ENCODE data around the gene CCSER2. TPM values are rescaled to one million over a fixed set of nuclear protein-coding genes. Genes with fewer than 3 reads are reported as not detected.

Gene CCSER2
- total and polyA plus RNA-seq, 12 donors, result 8.3 to 63.9 (median 38.1) TPM

DNA sequence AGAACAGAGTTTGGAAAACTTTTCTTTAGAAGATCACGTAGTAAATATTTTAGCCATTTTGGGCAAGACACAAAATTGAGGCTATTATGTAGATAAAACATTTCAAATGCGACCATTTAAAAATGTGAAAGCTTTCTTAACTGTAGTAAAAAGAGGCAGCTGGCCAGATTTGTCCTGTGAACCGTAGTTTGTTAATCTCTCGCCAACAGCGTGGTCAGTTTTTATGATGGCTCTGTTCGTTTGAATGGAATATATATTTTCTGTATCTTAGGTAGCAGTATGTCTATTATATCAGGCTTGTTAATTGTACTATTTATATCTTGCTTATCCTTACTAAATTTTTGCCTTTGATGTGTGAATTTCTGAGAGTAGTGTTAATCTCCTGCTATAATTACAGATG is 124.9 kb downstream of the CCSER2 start:
- intact Hi-C loops (cut with DNase I), result no loop called here
- no peaks in the 10 kb centered on the region for H3K27me3 ChIP-seq
- 94 to 97% (median 95%) methylated on average over 6 of the region's 6 CpGs for whole genome bisulfite sequencing, 4 donors

DNA sequence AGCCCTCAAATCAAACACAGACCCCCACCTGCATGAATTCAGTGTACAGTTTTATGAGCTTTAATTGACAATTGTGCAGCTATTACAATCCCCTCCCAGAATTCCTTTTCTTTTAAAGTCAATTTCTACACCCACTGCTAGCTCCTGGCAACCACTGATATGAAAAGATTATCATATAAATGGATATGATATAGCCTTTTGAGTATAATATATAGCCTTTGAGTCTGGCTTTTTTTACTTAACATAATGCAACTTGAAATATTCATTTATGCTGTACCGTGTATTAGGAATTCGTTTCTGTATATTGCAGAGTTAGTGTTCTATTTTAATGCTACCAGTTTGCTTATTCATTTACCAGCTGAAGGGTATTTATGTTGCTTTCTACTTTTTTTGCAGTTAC is 127.7 kb downstream of the CCSER2 start:
- WGBS, 4 donors, result 92 to 93% (median 92%) methylated on average over 2 of the region's 2 CpGs

More for the DNA sequence above, 124.9 kb downstream of the CCSER2 start:
- Histone ChIP-seq H3K9me3 (replicated peaks in 1 of 3) (peaks cover 0 to 4% (median 0%) of the 10 kb centered on the region in 3 donors), H3K27ac (no peak overlapping the region), H3K36me3 (replicated peaks in 1 of 2) (no peaks in the 10 kb centered on the region), H3K4me1 (replicated peaks in 1 of 2) (no peaks in the 10 kb centered on the region), H3K4me3 (no peak overlapping the region)
- TF ChIP-seq, protein P1, sequence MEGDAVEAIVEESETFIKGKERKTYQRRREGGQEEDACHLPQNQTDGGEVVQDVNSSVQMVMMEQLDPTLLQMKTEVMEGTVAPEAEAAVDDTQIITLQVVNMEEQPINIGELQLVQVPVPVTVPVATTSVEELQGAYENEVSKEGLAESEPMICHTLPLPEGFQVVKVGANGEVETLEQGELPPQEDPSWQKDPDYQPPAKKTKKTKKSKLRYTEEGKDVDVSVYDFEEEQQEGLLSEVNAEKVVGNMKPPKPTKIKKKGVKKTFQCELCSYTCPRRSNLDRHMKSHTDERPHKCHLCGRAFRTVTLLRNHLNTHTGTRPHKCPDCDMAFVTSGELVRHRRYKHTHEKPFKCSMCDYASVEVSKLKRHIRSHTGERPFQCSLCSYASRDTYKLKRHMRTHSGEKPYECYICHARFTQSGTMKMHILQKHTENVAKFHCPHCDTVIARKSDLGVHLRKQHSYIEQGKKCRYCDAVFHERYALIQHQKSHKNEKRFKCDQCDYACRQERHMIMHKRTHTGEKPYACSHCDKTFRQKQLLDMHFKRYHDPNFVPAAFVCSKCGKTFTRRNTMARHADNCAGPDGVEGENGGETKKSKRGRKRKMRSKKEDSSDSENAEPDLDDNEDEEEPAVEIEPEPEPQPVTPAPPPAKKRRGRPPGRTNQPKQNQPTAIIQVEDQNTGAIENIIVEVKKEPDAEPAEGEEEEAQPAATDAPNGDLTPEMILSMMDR (IDR thresholded peaks at IDR 0.05), result no peak
- no peak for TF ChIP-seq POLR2A (IDR thresholded peaks at IDR 0.05)
- DNase-seq, result no peak

DNA sequence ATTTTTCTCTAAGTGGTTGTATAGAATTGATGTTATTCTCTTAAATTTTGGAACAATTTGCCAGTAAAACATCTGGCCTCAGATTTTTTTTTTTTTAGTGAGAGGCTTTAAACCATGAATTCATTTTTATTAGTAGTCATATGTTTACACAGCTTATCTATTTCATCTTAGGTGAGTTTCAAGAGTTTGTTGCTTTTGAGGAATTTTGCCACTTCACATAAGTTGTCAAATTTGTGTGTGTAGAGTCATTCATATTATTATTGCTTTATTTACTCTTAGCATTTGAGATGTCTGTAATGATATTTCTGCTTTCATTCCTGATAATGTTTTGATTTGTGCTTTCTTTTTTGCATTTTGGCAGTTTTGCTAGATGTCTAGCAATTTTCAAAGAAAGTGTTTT is 132.1 kb downstream of the CCSER2 start:
- Histone ChIP-seq H3K27me3 (no peaks in the 10 kb centered on the region), H3K36me3 (replicated peaks in 1 of 2) (peaks cover 0 to 3% of the 10 kb centered on the region in 2 donors), H3K9me3 (replicated peaks in 1 of 3) (peaks cover 0 to 5% (median 0%) of the 10 kb centered on the region in 3 donors), H3K4me1 (replicated peaks in 1 of 2) (peaks cover 0 to 4% of the 10 kb centered on the region in 2 donors), H3K27ac (no peak overlapping the region), H3K4me3 (no peak overlapping the region)
- intact Hi-C loops (cut with DNase I), result no loop called here
- DNase-seq, result no peak
- TF ChIP-seq, protein P1 (IDR thresholded peaks at IDR 0.05), result no peak
- TF ChIP-seq POLR2A (IDR thresholded peaks at IDR 0.05), result no peak

More for the DNA sequence above, 127.7 kb downstream of the CCSER2 start:
- H3K9me3 ChIP-seq (replicated peaks in 1 of 3), result peaks cover 0 to 5% (median 0%) of the 10 kb centered on the region in 3 donors
- DNase-seq, result no peak
- no peaks in the 10 kb centered on the region for H3K4me1 ChIP-seq (replicated peaks in 1 of 2)
- H3K27ac ChIP-seq, result no peak overlapping the region
- intact Hi-C loops (cut with DNase I), result no loop called here
- H3K4me3 ChIP-seq, result no peak overlapping the region
- TF ChIP-seq, protein P1 (IDR thresholded peaks at IDR 0.05), result no peak
- TF ChIP-seq POLR2A (IDR thresholded peaks at IDR 0.05), result no peak
- no peaks in the 10 kb centered on the region for H3K27me3 ChIP-seq
- H3K36me3 ChIP-seq (replicated peaks in 1 of 2), result no peaks in the 10 kb centered on the region

DNA sequence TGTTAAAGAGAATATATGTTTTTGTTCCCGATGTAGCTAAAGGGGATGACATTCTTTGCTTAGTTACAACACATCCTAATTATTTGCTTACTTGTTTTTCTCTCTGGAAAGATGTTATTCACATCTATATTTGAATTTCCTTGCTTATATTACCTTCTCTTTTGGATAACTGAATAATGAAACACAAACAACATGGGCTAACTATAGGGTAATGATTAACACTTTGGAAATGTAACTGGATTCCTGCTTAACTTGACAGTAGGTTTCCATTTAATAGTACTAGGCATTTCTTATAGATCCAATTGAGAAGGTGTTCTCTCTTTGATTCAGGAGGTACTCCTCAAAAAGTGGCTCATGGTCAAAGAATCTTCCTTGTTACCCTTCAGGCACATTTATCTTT is 141.1 kb downstream of the CCSER2 start:
- H3K27me3 ChIP-seq, result no peaks in the 10 kb centered on the region

More for the DNA sequence above, 141.1 kb downstream of the CCSER2 start:
- TF ChIP-seq, protein P1 (IDR thresholded peaks at IDR 0.05), result no peak
- no peak for TF ChIP-seq POLR2A (IDR thresholded peaks at IDR 0.05)
- H3K27ac ChIP-seq, result no peak overlapping the region
- H3K36me3 ChIP-seq (replicated peaks in 1 of 2), result no peaks in the 10 kb centered on the region
- H3K9me3 ChIP-seq (replicated peaks in 1 of 3), result peaks cover 0 to 4% (median 0%) of the 10 kb centered on the region in 3 donors
- H3K4me1 ChIP-seq (replicated peaks in 1 of 2), result no peaks in the 10 kb centered on the region
- no peak for DNase-seq
- H3K4me3 ChIP-seq, result no peak overlapping the region
- intact Hi-C loops (cut with DNase I), result no loop called here
- WGBS, 4 donors, result 91 to 94% (median 93%) methylated on average over 1 of the region's 1 CpG

Measured in adrenal gland (tissue), 12 donors.